HG03354 (cell line): ENCODE data around the gene EFHD2.
"Not testable (repeated sequence)": the region's sequence is repeated elsewhere in the genome, so short reads cannot be mapped to it uniquely, and the experiment has no call there.

Experiments
- ATAC-seq: cut with Tn5 transposase; IDR thresholded peaks from one replicate; pipeline ENCODE4 v1.9.1; 2021; ENCODE audit warnings: mild to moderate bottlenecking; ENCODE audit not compliant: unreplicated experiment, poor library complexity, severe bottlenecking

Gene EFHD2

DNA sequence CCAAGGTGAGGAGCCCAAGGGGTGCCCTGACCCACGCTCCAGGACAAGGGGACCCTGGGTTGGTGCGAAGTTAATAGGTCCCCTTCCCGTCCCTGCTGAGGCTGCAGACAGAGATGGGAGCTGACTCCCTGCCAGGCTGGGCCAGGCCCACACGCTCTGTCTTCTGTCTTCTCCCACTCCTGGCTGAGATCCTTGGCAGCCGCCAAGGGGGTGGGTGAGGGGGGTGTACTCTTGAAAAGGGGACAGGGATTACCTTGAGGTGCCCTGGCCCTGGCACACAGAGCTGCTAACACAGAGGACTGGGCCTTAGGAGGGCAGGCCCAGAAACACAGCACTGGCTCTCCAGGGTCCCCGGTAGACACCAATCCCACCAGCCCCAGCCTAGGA lies 17.6 kb downstream of the EFHD2 start:
- no peak for ATAC-seq

DNA sequence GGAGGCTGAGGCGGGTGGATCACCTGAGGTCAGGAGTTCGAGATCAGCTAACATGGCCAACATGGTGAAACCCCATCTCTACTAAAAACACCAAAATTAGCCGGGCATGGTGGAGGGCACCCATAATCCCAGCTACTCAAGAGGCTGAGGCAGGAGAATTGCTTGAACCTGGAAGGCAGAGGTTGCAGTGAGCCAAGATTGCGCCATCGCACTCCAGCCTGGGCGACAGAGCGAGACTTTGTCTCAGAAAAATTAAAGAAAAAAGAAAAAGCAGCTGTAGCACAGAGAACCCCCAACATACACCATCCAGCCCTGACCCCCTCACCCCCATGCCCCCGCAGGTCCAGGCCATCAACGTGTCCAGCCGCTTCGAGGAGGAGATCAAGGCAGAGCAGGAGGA lies 18.6 kb downstream of the EFHD2 start:
- not testable (repeated sequence) for ATAC-seq

DNA sequence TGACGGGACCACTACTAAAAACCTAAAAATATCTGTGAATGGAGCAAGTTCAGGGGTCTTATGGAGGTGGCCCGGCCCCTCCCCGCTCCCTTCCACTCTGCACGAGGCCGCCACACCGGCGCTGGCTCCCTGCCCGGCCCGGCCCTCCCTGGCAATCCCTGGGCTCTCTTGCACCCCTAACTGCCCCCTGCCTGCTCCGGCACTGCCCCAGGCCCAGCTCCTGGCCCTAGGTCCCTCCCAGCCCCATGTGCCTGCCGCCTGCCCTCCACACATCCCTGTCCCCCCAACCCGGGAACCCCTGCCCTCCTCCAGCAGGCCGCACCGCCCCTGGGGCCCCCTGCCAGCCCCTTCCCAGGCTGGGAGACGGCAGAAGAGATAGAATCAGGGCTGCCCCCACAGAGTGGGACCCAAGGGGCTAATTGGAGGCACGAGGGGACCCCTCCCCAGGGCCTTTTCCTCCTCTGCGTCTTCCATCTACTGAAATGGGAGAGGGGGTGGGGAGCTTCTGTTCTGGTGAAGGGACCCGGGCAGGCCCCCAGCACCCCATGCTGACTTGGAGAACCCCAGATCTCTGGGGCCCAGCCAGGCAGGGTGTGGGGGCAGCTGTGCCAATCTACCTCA lies 19.2 kb downstream of the EFHD2 start:
- ATAC-seq: no peak

DNA sequence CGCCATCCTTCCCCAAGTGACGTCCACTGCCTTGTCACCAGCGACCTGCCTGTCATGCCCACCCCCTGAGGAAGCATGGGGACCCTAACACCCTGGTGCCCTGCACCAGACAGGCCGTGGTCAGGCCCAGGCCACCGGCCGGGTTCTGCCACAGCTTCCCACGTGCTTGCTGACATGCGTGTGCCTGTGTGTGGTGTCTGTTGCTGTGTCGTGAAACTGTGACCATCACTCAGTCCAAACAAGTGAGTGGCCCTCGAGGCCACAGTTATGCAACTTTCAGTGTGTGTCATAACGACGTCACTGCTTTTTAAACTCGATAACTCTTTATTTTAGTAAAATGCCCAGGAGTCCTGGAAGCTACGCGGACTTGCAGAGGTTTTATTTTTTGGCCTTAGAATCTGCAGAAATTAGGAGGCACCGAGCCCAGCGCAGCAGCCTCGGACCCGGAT lies 20.0 kb downstream of the EFHD2 start:
- ATAC-seq: no peak

DNA sequence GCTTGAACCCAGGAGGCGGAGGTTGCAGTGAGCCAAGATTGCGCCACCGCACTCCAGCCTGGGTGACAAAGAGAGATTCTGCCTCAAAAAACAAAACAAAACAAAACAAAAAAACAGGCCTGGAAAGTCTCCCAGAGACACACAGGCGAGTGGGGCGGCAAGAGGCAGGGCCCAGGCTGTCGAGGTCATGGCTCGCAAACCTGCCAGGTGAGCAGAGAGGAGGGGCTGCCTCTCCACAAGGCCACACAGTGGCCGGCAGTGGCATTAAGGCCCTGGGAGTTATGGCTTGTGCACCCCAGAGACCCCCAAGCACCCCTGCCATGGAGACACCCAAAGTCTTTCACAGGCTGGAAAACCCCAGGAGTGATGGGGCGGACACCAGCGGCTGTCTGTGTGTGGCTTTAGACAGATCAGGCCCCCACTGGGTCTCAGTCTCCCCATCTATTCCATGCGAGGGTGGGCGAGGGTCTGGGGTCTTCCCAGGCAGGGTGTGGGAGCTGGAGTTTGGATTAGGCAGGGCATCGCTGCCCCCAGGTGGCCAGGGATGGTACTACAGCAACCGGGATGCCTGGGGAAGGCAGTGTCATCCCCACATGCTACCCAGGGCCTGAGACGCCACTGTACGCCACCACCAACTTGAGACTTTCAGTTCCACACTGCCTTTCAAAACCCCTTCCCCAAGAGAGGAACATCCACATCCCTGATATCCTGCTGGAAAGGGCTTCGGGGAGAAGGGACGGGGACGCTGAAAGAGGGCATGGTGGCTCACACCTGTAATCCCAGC lies 21.3 kb downstream of the EFHD2 start:
- ATAC-seq: no peak

DNA sequence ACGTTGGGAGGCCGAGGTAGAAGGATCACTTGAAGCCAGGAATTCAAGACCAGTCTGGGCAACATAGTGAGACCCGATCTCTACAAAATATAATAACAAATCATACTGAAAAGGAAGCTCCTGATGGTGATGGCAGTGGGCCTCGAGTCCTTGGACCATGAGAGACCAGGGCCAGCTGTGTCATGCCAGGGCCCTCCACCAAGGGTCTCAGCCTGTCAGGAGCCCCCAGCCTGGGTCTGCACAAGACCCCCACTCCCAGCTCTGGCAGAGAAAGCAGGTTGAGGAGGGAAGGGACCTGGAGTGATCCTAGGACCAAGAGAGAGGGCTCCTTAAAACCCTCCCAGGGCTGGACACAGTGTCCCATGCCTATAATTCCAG lies 21.9 kb downstream of the EFHD2 start:
- ATAC-seq: no peak

DNA sequence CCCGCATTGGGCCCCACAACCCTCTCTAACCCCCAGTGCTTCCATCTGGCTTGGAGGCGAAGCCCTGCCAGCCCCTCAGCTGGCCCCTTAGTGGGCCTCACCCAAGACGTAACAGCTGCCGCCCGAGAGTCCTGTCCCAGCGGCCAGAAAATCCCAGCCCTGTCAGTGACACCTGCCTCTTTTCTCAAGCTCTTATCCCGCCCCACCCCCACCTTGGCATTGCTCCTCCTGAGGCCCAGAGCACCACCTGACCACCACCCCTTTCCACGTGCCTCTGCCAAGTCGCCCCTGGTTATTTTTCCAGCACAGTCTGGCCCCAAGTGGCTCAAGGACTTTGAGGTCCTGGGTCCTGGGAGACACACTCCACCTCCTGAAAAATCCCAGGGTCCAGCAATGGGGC lies 22.6 kb downstream of the EFHD2 start:
- ATAC-seq: no peak

DNA sequence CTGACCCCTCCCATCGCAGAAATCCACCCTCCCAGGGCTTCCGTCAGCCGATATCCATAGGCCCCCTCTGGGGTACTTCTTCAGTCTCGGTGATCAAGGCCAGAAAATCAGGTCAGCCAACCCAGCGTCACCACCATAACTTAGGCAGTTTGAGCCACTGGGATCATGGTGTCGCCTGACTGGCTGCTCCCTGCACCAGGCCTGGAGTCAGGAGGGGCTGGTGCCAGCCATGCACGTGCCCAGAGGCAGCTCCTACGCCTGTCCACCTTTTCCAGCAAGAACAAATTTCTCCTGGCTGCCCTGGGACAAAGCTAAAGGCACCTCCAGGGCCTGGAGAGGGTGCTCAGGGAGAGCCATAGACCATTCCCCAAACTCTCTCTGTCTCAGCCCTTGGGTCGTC lies 23.8 kb downstream of the EFHD2 start:
- no peak for ATAC-seq

DNA sequence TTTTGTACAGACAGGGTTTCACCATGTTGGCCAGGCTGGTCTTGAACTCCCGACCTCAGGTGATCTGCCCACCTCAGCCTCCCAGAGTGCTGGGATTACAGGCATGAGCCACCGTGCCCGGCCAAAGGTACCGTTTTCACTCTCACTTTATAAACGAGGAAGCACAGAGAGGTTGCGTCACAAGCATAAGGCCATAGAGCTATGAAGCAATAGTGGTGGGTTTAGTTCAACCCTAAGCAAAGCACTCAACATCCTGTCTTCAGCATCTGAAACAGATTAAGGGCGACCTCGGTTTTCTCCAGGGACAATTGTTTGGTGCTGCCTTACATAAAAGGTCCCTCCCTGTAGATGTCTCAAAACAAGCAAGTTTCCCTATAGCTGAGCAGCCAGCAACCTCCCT lies 25.1 kb downstream of the EFHD2 start:
- ATAC-seq: not testable (repeated sequence)

DNA sequence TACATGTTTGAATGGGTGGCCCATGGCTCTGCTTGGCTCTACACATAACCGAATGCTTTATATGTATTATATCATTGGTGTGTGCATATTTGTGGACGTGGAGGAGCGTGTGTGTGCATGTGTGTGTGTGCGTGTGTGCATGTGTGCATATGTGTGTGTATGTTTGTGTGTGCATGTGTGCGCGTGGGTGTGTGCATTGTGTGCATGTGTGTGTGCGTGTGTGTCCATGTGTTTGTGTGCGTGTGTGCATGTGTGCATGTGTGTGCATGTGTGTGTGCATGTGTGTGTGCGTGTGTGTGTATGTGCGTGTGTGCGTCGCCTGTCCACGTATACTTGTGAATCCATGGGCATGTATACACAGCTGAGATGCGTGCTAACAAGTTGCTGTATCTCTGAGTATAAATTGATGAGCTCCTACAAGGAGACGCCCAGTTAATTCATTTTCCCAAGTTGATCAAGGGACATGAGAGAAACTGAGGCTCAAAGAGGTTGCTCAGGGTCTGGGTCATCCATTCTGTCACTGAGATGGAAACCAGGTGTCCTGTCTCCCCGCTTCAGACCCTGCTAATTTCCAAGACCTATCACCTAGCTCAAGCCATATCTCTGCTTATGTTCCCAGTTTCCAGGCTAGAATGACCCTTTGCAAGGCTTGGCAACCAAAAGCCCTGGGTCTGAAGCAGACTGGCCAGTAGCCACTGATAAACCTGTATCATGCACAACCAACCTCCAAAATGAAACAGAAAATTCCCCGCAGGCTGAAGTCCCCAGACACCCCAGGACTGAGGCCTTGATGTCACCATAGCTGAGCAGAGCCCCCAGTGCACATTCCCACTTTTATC lies 25.8 kb downstream of the EFHD2 start:
- ATAC-seq: no peak

DNA sequence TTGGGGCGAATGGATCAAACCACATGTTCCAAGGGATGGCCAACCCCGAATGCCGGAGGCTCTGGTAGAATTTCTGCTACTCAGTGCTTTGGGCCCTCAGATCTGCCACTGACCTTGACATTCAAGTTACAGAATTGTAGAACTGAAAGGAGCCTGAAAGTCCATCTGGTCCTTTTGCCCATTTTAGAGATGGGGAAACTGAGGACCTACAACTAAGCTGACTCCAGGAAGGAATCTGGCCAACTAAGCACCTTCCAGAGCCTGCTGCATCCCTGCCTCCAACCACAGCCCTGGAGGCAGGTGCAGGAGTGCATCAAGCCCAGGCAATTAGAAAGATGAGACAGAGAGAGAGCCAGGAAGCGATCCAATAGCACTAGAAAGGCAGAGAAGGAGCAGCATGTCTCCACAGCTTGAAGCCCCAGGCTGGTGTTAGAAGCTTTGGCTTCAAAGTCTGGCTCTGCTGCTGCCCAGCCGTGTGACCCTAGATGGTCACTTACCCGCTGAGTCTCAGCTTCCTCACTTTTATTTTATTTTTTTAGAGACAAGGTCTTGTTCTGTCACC lies 27.3 kb downstream of the EFHD2 start:
- ATAC-seq: no peak

DNA sequence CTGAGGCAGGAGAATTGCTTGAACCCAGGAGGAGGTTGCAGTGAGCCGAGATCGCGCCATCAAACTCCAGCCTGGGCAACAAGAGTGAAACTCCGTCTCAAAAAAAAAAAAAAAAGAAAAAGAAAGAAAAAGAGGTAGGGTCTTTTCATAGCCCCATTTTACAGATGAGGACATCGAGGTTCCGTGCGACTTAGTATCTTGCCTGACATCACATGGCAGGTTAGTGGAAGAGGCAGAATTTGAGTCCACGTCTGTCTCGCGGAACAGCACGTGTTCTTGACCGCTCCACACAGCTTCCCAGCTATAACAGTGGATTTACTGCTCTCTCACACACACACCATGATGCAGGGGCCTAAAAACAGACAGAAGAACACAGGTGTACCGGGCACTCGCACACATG lies 29.6 kb downstream of the EFHD2 start:
- no peak for ATAC-seq

DNA sequence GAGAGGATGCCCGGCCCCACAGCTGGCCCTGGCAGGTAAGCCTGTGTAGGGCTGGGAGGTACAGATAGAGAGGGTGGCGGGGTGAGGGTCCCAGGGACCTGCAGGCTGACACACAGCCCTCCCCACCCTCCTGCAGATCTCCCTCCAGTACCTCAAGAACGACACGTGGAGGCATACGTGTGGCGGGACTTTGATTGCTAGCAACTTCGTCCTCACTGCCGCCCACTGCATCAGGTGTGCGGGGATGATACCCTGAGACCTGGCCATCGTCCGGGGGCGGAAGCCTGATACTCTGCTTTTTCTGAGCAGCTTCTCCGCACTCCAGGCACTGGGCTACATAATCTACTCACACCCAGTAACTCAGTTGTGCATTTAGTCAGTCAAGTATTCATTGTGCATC lies 30.7 kb downstream of the EFHD2 start:
- no peak for ATAC-seq

DNA sequence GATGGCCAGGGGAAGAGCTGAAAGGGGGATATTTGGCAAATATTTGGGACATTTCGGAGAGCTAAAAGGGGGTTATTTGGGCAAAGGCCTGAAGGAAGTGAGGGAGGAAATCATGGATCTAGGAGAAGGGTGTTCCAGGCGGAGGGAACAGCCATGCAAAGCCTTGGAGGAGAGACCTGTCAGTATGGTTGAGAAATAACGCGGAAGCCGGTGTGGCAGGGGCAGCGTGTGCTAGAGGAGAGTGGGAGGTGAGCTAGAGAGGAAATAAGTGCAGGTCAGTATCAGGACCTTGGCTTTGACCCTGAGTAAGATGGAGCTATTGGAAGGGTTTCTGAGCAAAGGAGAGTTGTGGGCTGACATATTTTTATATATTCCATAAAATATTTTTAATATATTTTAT lies 31.6 kb downstream of the EFHD2 start:
- no peak for ATAC-seq

DNA sequence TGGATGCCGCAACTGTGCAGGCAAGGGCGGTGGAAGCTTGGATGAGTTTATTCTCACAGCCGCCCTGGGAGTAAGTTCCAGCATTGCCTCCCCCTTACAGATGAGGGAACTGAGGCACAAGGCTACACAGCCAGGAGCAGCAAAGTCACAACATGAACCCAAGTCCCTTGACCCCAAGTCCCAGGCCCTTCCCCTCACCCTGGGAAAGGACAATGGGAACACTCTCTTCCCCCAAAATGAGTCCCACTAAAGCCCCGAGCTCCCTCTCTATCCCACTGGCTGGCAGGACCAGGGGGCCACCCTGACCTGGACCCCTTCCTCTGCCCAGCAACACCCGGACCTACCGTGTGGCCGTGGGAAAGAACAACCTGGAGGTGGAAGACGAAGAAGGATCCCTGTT lies 32.4 kb downstream of the EFHD2 start:
- no peak for ATAC-seq

DNA sequence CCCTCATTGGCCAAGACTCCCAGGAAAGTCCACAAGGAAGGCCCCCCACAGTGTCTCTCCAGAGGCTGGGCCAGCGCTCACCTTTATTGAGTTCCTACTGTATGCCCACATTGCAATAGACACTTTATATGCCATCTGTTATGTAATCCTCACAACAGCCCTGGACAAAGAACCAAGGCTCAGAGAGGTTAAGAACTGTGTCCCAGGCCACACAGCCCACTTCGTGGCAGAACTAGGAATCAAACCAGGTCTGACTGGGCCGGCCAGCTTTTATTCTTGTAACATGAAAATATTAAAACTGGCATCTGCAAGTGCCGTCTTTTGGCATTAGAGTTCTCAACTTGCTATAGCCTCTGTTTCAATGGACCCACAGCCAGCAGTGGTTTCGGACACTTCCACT lies 33.1 kb downstream of the EFHD2 start:
- no peak for ATAC-seq

DNA sequence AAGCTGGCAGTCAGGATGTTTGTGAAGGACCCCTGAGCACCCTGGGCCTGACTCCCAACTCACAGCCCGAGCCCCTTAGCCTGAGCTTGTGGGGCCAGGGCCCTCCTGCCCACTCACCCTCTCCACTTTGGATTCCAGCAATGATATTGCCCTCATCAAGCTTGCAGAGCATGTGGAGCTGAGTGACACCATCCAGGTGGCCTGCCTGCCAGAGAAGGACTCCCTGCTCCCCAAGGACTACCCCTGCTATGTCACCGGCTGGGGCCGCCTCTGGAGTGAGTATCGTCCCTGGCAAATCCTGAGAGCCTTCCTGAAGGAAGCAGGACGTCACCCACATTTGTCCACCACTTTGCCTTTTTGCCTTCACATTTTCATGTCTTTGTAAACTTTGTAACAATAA lies 33.6 kb downstream of the EFHD2 start:
- ATAC-seq: no peak

DNA sequence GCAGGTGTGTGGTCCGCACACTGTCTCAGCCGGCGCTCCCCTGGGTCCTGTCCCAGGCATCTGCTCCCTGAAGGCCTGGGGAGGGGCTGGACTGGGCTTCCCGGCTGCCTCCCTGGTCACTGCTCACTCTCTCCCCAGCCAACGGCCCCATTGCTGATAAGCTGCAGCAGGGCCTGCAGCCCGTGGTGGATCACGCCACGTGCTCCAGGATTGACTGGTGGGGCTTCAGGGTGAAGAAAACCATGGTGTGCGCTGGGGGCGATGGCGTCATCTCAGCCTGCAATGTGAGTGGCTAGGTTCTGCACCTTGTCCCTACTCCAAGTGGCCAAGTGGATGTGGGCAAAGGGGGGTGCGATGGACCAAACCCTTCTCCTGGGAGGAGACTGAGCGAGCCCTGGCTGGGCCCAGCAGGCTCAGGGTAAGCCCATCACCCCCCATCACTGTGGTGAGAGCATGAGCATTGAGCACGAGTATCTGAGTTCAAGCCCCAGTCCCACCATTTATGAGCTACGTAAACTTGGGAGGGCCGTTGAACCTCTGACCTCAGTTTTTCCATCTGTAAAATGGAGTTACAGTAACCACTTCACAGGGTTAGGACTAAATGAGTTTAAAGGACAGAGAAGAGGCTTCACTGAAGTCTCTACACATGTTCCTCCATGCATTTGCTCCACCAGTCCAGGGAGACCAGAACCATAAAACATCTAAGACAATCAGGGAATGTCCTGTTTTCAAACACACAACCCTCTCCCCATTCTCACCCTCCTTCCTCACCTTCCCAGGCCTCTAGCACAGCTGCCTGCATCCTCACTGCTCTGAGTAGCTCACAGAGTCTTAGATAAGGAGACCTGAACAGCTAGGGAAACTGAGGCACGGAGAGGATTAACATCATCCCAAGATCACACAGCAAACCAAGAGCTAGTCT lies 35.0 kb downstream of the EFHD2 start:
- no peak for ATAC-seq

DNA sequence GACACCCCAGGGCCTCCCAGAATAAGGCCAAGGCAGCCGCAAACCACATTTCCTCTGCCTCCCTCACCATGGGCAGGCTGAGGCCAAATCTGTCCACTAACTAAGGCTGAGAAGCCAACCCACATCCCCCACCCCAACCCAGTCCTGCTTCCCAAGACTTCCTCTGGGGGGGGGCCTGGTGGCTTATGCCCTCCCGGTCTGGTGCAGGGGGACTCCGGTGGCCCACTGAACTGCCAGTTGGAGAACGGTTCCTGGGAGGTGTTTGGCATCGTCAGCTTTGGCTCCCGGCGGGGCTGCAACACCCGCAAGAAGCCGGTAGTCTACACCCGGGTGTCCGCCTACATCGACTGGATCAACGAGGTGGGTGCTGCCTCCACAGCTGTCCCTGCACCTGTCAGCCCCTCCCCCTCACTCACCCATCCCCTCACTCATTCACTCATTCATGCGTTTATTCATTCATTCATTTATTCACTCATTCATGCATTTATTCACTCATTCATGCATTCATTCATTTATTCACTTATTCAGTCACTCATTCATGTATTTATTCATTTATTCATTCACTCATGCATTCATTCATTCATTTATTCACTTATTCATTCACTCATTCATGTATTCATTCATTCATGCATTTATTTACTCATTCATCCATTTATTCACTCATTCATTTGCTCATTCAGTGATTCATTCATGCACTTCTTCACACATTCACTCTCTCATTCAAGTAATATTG lies 35.9 kb downstream of the EFHD2 start:
- ATAC-seq: no peak
